CD4-positive, alpha-beta T cell treated with Interleukin-4 for 1 hour (primary cell): Measurements from ENCODE around the gene LYPD1.

Experiments used
- DNase-seq, 2 donors: peaks; one replicate each; pipeline ENCODE4 v3.0.0-alpha.2; 2020 to 2022

LYPD1 gene

DNA sequence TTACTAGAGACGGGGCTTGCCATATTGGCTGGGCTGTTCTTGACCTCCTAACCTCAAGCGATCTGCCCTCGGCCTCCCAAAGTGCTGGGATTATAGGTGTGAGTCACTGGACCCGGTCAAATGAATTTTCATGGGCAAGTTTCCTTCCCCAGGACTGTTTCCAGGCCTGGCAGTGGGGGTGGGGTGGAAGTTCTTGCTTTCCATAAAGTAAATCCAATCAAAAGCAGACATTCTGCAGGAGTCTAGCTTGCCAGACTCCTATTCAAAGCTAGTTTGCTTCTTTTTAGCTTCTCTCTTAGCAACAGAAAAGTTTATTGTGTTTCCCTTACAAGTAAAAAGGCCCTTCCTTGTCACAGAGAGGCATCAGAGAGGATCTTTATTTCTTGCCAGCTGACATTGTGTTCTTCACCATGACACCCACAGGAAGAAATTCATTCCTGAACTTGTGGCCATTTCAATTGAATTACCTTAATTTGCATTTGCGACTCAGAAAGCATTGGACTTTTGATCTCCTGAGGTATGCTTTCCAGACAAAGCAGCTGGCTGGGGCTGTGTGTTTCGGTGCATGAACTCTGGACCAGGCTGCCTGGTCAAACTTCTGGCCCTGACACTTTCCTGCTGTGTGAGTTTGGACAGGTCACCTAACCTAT is 37.9 kb downstream of the LYPD1 start:
- DNase-seq: no peak

DNA sequence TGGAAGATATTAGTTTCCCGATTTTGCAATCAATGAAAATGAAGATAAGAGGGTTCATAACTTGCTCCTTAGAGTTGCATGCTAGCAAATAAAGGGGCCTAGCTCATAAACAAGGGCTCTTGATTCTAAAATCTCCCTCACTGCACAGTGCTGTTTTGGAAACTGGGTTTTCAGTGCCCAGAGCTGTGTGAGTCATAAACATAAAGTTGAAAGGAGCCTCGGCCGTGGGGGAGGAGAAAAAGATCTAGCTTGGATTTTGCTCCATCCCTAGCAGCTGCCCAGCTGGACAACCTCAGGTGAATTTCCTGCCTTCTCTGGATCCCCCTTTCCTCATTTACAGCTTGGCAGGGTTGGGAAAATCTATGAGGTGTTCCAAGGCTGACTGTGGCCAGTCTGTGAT is 42.5 kb downstream of the LYPD1 start:
- DNase-seq: no peak

DNA sequence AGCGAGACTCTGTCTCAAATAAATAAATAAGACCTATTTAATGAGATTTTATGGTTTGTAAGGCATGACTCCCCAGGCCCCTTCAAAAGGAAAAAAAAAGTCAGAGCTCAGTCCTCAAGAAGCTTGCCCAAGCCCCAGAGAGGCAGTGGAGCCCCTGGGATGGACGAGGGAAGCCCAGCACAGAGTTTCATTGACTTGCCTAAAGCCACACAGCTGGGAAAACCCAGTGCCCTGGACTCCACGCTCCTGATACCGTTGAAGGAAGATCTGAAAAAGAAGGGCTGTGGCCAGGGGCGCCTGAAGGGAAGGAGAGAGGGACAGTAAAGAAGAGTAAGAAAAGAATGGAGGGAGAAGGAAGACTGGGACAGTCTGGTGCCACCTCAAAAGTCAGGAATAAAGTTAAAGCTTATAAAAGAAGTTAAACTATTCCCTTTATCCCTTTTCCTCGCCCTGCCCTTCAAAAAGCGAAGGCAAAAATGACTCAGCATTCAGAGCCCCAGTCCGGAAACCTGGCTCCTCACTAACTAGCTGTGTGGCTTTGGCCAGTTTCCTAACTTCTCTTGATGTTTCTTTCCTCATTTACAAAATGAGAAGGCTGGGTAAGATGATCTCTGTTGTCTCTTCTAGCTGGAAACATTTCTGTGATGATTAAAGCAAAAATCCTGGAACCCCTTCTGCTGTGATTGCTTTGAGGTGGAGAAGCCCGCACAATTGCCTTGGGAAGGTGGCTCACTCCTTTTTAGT is 46.7 kb downstream of the LYPD1 start:
- DNase-seq: no peak

DNA sequence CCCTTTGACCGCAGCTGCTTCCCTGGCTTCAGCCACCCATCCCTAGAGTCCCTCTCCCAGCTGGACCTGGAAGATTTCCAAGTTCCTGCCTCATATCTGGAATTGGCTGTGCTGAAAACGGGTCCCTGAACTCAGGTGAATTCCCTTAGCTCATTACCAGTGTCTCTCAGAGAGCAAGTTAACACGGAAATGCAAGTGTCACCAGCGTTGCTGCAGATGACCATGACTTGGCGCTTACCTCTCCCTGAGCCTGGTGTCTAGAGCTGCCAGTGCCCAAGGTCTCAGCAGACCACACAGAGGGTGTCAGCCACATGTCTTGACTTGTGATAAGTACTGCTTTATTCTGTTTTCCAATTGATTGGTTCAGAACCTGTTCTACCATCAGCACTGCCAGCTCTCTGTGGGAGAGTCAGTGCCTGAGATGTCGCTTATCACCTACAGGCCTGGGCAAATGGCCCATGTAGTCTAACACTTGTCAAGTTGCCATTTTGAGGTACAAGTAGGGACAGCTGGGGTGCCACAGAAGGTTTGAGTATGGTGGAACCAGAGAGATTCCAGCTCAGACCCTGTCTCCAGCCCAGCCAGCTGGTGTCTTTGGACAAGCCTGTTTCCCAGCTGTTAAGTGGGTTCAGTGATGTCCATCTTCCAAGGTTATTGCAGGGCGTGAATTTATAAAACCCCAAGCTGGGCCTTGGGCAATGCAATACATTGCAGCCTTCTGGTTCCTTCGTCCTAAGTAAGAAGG is 48.7 kb downstream of the LYPD1 start:
- DNase-seq: no peak

DNA sequence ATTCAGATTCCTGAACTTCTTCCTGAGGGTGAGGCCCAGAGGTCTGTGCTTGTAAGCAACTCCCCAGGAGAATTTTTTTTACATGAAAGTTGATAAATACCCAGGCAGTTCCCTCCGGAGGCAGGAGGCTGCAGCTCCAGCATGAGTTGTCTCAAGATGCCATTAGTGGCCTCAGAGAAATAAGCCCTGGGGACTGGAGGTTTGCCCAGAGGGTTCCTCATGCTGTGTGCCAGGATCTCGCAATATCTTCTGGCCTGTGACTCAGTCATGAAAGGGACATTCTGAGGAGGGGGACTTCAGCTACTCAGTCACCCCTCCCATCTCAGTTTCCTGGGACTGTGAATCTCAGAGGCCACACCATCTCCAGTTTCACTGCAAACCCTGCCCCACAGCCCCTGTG is 49.9 kb downstream of the LYPD1 start:
- DNase-seq: no peak

DNA sequence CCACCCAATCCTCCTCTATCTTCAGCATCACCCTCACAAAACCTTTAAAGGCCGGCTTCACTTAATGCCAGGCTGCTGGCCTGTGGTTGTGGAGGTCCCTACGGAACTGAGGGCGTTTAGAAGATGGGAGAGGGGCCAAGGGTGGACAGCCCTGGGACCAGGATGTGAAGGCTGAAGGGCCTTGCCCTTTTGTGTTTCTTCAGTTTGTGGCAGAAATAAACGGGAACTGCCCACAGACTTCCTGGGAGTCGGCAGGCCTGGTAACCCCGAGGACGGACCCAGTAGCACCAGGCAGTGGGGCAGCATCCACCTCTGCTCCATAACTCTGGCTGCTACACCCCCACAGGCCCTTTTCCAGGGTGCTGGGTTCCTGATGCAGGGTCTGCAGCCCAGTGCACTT is 51.3 kb downstream of the LYPD1 start:
- DNase-seq: no peak

DNA sequence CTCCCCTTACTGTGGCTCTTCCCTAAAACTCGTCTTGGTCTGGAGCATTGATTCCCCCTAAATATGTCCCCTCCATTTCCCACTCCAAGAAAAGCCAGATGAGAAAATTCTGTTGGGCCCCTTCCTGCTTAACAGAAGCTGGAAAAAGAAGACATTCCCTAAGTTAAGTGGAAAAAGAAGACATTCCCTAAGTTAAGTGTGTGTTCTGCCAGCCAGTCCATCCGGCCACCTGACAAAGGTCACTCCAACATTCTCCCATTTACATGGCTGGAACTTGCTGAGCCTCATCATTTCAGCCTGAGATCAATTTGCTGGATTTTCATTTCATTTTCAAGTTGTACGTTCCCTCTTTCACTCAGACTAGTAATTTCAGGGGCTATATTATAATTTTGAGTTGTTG is 52.0 kb downstream of the LYPD1 start:
- no peak for DNase-seq

DNA sequence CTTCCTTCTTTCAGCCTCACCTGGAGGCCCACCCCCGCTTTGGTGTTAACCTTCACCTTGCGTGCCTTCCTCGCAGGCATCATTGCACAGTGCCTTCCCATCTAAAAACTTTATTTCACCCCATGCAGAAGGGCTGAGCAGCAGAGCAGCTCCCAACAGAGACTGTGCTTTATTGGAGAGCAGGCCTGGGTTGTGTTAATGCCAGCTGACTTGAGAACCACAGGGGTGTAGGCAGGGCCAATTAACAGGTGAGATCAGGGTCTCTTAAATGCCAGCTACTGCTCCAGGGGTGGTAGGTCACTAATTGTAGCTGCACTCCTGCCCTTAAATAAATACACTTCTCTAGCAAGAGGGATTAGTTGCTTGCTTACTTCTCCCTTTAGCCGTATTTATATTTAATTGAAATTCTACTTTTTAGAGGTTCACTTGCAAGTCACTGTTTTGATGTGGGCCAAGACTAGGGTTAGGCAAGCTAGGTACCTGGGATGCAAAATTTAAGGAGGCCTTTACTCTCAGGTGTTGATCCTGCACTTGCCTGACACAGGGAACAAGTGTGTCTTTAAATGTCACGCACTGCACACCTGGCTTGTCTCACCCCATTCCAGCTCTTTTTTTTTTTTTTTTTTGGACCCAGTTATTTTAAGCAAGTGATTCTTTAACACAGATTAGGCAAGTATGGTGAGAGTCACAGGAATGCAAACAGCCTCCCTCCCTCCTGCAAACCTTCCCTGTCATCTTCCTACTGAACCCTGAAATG is 54.5 kb downstream of the LYPD1 start:
- DNase-seq: no peak

DNA sequence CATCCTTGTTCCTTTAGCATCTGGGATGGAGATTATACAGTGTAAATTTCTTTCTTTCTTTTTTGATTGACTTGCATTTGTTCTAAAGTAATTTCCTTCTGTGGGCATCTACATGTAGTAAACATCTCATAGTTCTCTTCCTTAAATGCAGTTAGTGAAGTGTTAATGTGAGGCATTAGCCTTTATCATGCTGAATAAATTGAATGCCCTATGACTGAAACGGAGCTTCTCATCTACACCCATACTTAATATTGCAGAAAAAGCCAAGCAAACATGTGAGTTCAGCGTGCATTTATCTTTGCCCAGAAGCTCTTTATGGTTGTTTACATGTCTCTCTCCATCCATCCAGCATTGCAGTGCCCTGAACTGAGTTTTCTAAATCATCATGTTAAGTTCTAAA is 58.3 kb downstream of the LYPD1 start:
- no peak for DNase-seq

DNA sequence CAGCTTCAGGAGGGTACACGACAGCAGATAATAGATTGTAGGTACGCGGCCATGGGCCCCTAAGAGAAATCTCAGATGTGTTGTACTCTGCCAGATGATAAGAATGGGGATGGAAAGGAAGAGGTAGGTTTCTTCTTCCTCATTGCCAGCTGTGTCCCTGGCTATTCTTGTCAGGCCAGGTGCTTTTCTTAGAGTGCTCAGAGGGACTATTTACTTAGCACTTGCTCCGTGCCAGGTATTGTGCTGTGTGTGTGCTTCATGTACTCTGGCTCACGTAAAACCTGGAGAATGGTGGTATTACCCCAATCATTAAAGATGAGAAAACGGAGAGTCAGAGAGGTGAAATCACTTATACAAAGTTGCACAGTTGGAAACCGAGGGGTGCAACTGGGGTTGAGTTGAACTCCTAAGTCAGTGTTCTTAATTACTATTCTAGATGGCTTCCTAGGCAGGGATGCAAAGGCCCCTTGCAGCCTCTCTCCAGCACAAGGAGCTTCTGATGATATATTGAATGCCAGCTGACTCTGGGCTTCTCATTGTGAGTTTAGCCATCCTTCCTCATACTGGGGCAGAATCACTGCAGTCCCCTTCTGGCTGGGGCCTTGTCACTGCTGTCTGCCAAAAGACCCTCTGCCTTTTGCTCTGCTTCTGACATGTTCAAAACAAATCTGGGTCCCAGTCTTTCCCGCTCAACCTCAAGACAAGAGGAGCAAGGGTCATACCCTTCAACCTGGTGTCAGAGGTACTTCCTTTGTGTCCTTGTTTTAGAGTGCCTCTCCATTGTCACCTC is 60.7 kb downstream of the LYPD1 start:
- no peak for DNase-seq

DNA sequence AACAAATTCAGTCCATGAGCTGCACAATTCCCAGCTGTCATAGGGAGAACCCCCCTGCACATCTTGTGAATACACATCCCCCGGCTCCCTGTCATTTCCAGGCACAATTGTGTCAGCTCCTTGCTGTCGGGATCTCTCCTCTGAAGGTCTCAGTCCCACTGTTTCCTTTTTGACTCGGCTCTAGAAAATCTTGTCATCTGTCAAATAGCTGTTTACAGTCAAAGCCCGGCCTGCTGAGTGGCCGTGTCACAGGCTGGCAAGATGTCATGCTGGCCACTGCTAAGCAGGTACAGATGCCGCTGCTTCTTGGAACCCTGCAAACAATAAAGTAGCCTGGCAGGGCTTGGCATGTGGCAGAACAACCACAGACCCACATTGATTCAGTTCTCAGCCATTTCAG is 61.7 kb downstream of the LYPD1 start:
- no peak for DNase-seq

DNA sequence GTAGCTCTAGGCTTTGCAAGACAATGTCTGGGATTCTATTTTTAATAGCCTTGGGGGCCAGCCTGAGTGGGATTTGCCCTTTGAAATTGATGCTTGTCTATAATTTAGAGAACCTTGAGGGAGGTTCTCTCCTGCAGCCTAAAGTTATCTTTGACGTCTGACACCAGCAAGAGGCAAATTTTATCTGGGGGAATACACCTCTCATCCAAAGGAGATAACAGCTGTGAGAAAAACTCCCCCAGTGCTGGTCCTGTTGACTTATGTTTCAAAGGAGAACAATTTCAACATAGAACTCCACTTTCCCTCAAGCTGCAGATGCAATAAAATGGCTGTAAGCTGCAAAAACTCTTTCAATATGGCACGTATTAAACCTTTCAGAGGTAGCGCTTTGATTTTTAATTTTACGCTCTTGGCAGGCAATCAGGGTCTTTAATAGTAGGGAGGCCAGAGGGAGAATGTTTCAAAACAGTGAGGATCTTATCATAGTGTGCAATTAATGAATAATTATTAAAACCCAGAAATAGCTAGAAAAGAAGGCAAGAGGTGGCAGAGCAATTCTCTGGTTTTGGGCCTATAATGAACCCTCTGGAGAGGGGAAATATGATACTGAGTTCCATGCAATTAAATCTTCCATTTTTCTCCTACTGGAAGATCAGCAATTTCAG is 62.4 kb downstream of the LYPD1 start:
- no peak for DNase-seq

DNA sequence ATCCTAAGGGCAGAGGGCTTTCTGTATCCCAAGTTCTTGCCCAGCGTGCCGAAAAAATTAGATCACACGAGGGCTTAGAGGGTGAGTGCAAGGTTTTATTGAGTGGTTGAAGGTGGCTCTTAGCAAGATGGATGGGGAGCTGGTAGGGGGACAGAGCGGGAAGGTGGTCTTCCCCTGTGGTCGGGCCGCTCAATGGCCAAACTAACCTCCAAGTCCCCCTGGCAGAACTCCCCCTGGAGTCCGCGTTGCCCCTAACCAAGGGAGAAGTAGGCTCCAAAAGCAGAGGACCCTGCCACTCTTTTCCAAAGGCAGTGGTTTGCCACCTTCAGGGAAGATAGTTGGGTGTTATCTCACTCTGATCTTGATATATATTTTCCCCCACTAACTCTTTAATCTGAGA is 63.4 kb downstream of the LYPD1 start:
- no peak for DNase-seq

DNA sequence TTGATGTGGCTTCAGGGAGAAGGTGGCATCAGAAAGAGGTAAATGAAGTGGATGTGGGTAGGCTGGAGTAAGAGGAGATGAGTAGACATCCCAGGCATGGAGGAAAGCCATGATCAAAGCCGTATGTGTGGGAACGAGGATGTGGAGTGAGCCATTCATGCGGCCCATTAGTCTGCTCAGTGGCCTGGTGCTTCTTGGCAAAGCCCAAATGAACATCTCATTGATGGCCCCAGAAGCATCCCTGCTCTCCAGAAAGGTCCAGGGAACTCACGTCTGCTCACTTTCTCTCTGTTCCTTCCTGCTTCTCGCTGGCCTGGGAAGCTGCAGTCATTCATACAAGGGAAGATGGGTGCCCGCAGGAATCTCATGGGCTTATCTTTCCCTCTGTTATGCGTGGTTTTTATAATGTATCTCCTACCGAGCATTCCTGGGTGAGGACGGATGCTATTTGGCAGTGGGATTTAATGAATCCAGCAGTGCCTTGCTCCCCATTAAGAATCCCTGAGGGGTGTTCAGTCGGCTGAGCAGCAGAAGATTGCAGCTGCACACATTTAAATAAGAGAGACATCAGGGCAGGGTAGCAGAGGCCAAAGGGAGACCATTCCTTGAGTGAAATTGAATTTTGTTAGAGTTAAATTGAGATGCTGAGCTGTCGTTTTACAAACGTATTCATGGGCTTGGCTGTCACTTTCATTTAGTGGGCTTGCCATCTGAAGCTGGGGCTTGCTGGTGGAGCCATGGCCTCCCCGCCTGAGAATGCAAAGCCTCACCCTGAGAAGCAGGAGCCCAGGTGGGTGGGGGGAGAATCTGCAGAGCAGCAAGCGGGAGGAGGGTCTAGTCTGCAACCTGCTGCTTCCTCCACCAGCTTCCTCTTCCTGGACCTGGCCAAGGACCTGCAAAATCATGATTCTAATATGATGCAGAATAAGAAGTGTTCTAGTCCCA is 64.5 kb downstream of the LYPD1 start:
- DNase-seq: no peak

DNA sequence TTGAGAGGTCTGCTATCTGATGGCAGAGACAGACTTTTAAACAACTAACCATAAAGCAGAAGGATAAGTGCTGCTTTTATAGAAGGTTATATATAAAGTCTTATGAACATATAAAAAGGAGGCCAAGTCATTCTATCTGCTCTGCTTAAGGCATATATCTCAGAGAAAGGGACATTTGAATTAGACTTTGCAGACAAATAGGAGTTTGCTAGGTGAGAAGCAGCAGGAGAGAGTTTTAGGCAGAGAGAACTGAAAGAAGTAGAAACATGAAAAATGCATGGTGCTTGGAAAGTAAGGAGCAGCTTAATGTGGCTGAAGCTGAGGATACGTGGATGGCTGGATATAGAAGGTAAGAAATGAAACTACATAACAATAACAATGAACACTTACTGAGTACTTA is 65.4 kb downstream of the LYPD1 start:
- DNase-seq: no peak

DNA sequence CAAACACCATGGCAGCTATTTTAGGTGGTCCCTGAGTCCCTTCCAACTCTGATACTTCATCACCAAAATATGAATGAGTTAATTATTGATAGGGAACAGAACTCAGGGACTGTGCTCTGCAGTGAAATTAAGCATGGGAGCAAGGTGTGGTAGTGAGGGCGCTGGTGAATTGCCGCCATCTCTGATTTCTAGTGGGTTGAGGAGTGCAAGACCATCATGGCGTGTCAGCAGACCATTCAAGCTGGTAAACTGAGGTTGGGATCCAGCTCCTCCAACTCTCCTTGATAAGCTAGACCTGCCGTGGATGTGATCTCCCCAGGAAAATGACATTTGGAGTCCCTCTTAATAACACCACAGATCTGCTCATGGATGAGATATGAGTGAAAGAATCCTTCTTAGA is 70.4 kb downstream of the LYPD1 start:
- no peak for DNase-seq

DNA sequence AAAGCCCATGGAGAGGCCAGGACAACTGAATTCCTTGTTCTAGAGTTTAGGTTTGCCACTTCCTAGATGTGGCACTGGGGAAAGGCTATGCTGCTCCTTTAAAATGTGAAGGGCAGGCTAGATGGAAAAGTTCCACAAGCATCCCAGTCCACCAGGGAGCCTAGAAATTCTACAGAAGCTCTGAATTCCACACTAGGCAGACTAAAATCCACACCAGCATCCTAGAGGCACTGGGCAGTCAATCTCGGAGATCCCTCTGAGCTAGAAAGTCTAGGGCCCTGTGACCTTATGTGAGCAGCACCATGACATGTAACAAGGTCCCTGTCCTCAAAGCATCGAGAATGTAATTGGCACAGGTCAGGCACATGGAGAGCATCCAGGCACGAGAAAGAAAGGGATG is 71.5 kb downstream of the LYPD1 start:
- DNase-seq: no peak

DNA sequence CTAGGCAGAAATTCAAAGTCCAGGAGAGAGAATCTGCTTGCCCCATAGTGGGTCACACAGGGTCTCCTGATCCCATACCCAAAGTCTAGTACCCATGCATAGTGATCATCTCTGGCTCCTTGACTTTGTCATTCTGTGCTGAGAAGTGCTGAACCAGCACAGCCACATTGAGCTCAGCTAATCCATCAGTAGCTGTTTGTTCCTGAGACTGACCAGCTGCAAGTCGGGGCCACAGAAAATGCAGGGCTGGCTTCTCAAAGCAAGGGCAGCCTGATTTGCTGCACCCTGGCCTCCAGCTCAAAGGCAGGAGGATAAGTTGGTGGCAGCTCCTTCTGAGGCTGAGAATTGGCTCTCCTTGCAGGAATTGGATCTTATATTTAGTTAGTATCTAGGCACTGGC is 72.2 kb downstream of the LYPD1 start:
- DNase-seq: no peak

DNA sequence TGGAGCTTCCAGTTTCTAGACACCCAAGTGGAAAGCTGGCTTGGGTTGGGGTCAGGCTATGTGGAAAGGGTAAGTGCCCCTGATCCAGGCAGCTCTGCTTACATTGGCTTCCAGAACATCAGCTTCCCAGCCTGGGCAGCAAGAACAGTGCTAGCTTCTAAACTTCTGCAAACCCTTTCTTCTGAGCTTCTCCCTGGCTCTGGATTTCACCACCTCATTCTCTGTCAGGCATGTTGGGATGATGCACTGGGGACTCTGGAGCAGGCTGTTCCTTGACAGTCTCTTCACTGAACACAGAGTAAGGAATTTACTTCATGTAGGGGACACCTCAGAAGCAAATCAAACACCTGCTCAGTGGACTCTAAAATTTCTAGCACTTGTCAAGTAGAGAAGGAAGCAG is 72.8 kb downstream of the LYPD1 start:
- no peak for DNase-seq

DNA sequence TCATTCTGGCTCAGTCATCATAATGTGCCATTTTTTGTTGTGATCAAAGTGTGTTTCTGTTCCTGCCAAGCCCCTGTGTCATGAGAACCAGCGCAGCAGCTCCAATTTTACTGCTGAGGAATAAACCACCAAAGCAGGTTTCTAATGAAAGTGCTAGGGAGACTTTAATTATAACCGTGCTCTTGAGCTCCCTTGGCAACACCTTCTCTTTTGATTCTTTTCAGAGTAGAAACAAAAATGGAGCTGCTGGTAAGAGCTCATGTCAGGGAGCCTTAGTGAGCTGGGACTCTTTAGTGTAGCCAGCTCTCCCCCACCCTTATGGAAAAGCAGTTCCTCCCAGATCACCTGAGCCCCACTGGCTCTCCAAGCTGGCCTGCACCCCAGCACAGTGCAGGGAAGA is 74.3 kb downstream of the LYPD1 start:
- no peak for DNase-seq

DNA sequence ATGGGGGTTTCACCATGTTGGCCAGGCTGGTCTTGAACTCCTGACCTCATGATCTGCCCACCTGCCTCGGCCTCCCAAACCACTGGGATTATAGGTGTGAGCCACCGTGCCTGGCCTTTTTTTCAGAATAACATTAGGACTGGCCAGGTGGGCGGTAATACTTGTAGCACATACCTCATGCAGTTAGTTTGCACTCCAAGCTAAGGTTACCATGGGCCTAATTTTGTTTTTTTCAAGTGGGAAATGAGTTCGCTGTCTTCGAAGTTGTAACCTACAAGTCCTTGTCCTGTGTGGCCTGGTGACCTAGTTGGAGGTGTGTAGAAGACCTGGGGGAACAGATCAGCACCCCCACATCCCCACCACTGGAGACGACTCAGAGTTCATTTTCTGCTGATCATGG is 74.8 kb downstream of the LYPD1 start:
- no peak for DNase-seq
